Measurements from ENCODE around the gene NUDT16L1. TPM values are rescaled to one million over a fixed set of nuclear protein-coding genes. Genes with fewer than 3 reads are reported as not detected.

NUDT16L1 gene
- total RNA-seq, 2 experiments from 2014 or later = 14.9 to 15.9 TPM

DNA sequence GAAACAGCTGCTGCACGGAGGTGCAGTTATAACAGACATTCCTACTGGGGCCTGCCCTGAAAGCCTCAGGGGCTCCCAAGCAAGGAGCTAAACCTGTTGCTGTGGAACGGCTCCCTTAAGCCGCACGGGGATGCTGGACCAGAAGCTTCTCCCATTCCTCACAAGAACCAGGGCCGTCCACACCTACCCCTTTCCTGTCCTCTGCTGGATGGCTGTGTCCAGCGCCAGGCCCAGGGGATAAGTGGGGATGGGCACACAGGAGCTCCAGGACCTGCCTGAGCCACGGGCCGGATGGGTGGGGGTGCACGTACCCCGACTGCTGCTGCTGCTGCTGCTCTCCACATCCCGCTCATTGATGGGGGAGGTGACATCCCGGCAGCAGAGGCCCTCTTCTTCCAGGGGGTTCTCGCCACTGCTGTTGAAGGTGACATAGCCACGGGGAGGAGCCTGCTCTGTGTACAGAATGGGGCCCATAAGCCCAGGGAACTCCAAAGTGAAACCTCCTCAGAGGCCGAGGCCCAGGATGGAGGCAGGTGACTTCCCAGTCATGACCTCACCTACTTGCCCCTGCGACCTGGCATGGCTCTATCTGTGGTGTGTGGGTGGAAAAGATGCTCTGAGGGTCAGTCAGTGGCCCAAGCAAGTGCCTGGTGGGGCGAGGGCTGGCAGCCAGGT lies 8.6 kb downstream of the NUDT16L1 start:
- Histone ChIP-seq H2AFZ (ENCODE audit: low read length) (no peak overlapping the region), H4K20me1 (ENCODE audit: insufficient read depth, low read length) (no peaks in the 10 kb centered on the region), H3K9me3 (ENCODE audit: low read length) (no peaks in the 10 kb centered on the region), H3K27ac (ENCODE audit: low read depth, low read length, poor library complexity, severe bottlenecking) (no peak overlapping the region), H3K4me1 (ENCODE audit: insufficient read depth, low read length, poor library complexity, severe bottlenecking) (no peaks in the 10 kb centered on the region), H3K4me3 (ENCODE audit: low read depth, low read length, poor library complexity, severe bottlenecking) (no peak overlapping the region), H3K9me2 (ENCODE audit: insufficient read depth, low read length) (no peaks in the 10 kb centered on the region), H3K36me3 (ENCODE audit: insufficient read depth, low read length) (peaks cover 59% of the 10 kb centered on the region; the same call in 1 of the 2 replicates), H3K4me2 (ENCODE audit: low read length) (no peak overlapping the region), H3K79me2 (ENCODE audit: insufficient read depth, low read depth, low read length) (no peaks in the 10 kb centered on the region)
- intact Hi-C loops (cut with micrococcal nuclease; ENCODE audit: unreplicated experiment) = no loop called here
- CTCF ChIA-PET (ENCODE audit: unreplicated experiment) = no interaction called here
- TF ChIP-seq, protein P1, sequence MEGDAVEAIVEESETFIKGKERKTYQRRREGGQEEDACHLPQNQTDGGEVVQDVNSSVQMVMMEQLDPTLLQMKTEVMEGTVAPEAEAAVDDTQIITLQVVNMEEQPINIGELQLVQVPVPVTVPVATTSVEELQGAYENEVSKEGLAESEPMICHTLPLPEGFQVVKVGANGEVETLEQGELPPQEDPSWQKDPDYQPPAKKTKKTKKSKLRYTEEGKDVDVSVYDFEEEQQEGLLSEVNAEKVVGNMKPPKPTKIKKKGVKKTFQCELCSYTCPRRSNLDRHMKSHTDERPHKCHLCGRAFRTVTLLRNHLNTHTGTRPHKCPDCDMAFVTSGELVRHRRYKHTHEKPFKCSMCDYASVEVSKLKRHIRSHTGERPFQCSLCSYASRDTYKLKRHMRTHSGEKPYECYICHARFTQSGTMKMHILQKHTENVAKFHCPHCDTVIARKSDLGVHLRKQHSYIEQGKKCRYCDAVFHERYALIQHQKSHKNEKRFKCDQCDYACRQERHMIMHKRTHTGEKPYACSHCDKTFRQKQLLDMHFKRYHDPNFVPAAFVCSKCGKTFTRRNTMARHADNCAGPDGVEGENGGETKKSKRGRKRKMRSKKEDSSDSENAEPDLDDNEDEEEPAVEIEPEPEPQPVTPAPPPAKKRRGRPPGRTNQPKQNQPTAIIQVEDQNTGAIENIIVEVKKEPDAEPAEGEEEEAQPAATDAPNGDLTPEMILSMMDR (conservative IDR thresholded peaks at IDR 0.05; ENCODE audit: low read length) = no peak
- no peak for TF ChIP-seq EZH2phosphoT487 (IDR thresholded peaks at IDR 0.05; ENCODE audit: borderline replicate concordance, low read depth, low read length)
- no peak for DNase-seq (ENCODE audit: low spot score)
- POLR2A ChIA-PET = no interaction called here
- BruUV-seq (replicated peaks) = no TSS peak

DNA sequence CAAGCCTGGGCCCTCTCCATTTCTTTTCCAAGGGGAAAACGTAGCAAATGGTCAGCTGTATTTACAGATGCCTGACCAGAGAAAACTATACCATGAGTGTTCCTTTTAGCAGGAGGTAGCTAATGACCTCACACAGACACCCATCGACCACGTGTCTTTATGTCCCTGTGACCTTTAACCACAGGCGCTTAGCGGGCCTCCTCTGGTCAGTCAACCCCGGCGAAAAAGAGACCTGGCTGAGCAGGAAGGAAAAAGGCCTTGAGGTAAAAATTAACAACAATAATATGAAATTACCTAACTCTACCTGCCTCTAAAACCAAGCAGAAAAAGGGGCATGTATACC lies 9.1 kb downstream of the NUDT16L1 start:
- H3K9me3 ChIP-seq (ENCODE audit: low read length) = no peaks in the 10 kb centered on the region
- TF ChIP-seq, protein P1 (conservative IDR thresholded peaks at IDR 0.05; ENCODE audit: low read length) = no peak
- TF ChIP-seq EZH2phosphoT487 (IDR thresholded peaks at IDR 0.05; ENCODE audit: borderline replicate concordance, low read depth, low read length) = no peak
- H4K20me1 ChIP-seq (ENCODE audit: insufficient read depth, low read length) = no peaks in the 10 kb centered on the region
- H3K4me2 ChIP-seq (ENCODE audit: low read length) = no peak overlapping the region
- peaks cover 57% of the 10 kb centered on the region; the same call in 1 of the 2 replicates for H3K36me3 ChIP-seq (ENCODE audit: insufficient read depth, low read length)
- intact Hi-C loops (cut with micrococcal nuclease; ENCODE audit: unreplicated experiment) = no loop called here
- no peak for DNase-seq (ENCODE audit: low spot score)
- no TSS peak for BruUV-seq (replicated peaks)
- CTCF ChIA-PET (ENCODE audit: unreplicated experiment) = no interaction called here
- H3K4me3 ChIP-seq (ENCODE audit: low read depth, low read length, poor library complexity, severe bottlenecking) = no peak overlapping the region
- no peak overlapping the region for H3K27ac ChIP-seq (ENCODE audit: low read depth, low read length, poor library complexity, severe bottlenecking)
- H3K9me2 ChIP-seq (ENCODE audit: insufficient read depth, low read length) = no peaks in the 10 kb centered on the region
- H2AFZ ChIP-seq (ENCODE audit: low read length) = no peak overlapping the region
- H3K4me1 ChIP-seq (ENCODE audit: insufficient read depth, low read length, poor library complexity, severe bottlenecking) = no peaks in the 10 kb centered on the region
- POLR2A ChIA-PET = interaction anchor here (0.6 kb wide), 1 partner anchor 264 kb away, joined by 3 read pairs; no protein-coding TSS in a partner anchor
- no peaks in the 10 kb centered on the region for H3K79me2 ChIP-seq (ENCODE audit: insufficient read depth, low read depth, low read length)

DNA sequence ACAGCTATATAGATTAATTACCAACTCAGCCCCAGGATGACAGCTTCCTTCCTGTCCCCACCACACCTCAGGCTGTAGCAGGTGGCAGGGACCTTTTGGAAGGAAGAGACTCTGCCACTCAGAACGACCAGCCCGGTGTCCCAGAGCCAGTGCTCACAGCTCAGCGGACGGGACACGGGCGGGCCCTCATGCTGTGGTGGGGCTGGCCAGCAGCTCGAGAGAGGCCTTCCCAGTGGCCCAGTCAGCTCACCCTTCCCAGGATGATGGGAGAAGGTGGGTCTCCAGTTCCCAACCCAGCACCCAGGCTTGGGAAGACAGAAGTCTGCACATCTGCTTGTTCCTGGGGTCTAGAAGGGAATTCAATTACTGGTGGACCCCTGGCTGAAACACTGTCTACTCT lies 10.5 kb downstream of the NUDT16L1 start:
- H3K4me2 ChIP-seq (ENCODE audit: low read length) = no peak overlapping the region
- H4K20me1 ChIP-seq (ENCODE audit: insufficient read depth, low read length) = no peaks in the 10 kb centered on the region
- H3K4me3 ChIP-seq (ENCODE audit: low read depth, low read length, poor library complexity, severe bottlenecking) = no peak overlapping the region
- no peak overlapping the region for H3K27ac ChIP-seq (ENCODE audit: low read depth, low read length, poor library complexity, severe bottlenecking)
- no TSS peak for BruUV-seq (replicated peaks)
- POLR2A ChIA-PET = interaction anchor here (0.7 kb wide), 1 partner anchor 21 kb away, joined by 5 read pairs; no protein-coding TSS in a partner anchor
- H3K9me3 ChIP-seq (ENCODE audit: low read length) = no peaks in the 10 kb centered on the region
- no peak for TF ChIP-seq EZH2phosphoT487 (IDR thresholded peaks at IDR 0.05; ENCODE audit: borderline replicate concordance, low read depth, low read length)
- TF ChIP-seq, protein P1 (conservative IDR thresholded peaks at IDR 0.05; ENCODE audit: low read length) = no peak
- H3K9me2 ChIP-seq (ENCODE audit: insufficient read depth, low read length) = no peaks in the 10 kb centered on the region
- no peak overlapping the region for H2AFZ ChIP-seq (ENCODE audit: low read length)
- no peak for DNase-seq (ENCODE audit: low spot score)
- H3K79me2 ChIP-seq (ENCODE audit: insufficient read depth, low read depth, low read length) = no peaks in the 10 kb centered on the region
- intact Hi-C loops (cut with micrococcal nuclease; ENCODE audit: unreplicated experiment) = no loop called here
- H3K4me1 ChIP-seq (ENCODE audit: insufficient read depth, low read length, poor library complexity, severe bottlenecking) = no peaks in the 10 kb centered on the region
- CTCF ChIA-PET (ENCODE audit: unreplicated experiment) = no interaction called here
- H3K36me3 ChIP-seq (ENCODE audit: insufficient read depth, low read length) = peaks cover 45% of the 10 kb centered on the region; the same call in 1 of the 2 replicates
